Stimulated activated CD8-positive, alpha-beta memory T cell treated with anti-CD3 and anti-CD28 coated beads, Interleukin-4, amount 100 ng/mL, for 48 hours (primary cell): ENCODE results near the gene UBL4A.
A peak's percentile ranks its signal among the peaks of the same experiment; 100 is the strongest.

ENCODE experiments used
- DNase-seq: peaks from one replicate; pipeline ENCODE4 v3.0.0-alpha.2; 2020

UBL4A gene

GRCh38 chrX:154486396-154487207 lies at the start of gene UBL4A:
UBL4A (minus strand) TSS chrX:154486615; CDS start chrX:154486584, 31 bp downstream.
- DNase-seq = peak; percentile 65

- no peak for DNase-seq
Observed at GRCh38 chrX:154535892-154536291, 49.5 kb upstream of the UBL4A start.

- peak; percentile 89 for DNase-seq
Observed at GRCh38 chrX:154534526-154535322, 48.3 kb upstream of the UBL4A start.

- no peak for DNase-seq
Observed at GRCh38 chrX:154532690-154533089, 46.3 kb upstream of the UBL4A start.

- no peak for DNase-seq
Observed at GRCh38 chrX:154531626-154532025, 45.2 kb upstream of the UBL4A start.

GRCh38 chrX:154530286-154530685 lies 43.9 kb upstream of the UBL4A start:
- DNase-seq = no peak

GRCh38 chrX:154529206-154529612 lies 42.8 kb upstream of the UBL4A start:
- DNase-seq = no peak

- peak; percentile 72 for DNase-seq
Observed at GRCh38 chrX:154526901-154527675, 40.7 kb upstream of the UBL4A start.

GRCh38 chrX:154525606-154526490 lies 39.4 kb upstream of the UBL4A start:
- DNase-seq = no peak

- DNase-seq = no peak
Observed at GRCh38 chrX:154519389-154519788, 33.0 kb upstream of the UBL4A start.

GRCh38 chrX:154517101-154517781 lies 30.8 kb upstream of the UBL4A start:
- DNase-seq = no peak

GRCh38 chrX:154516656-154517100 lies 30.3 kb upstream of the UBL4A start:
- no peak for DNase-seq

GRCh38 chrX:154515966-154516655 lies 29.7 kb upstream of the UBL4A start, which contains the start of gene FAM3A:
FAM3A (minus strand) TSS chrX:154516232; CDS start chrX:154515772, 460 bp downstream.
- peak; percentile 94 for DNase-seq

- peak; percentile 33 for DNase-seq
Observed at GRCh38 chrX:154515090-154515965, 28.9 kb upstream of the UBL4A start.

GRCh38 chrX:154513716-154514115 lies 27.3 kb upstream of the UBL4A start:
- DNase-seq = no peak

GRCh38 chrX:154512879-154513553 lies 26.6 kb upstream of the UBL4A start:
- no peak for DNase-seq

GRCh38 chrX:154511761-154512160 lies 25.3 kb upstream of the UBL4A start:
- no peak for DNase-seq

- no peak for DNase-seq
Observed at GRCh38 chrX:154509455-154509854, 23.0 kb upstream of the UBL4A start.

- no peak for DNase-seq
Observed at GRCh38 chrX:154508384-154508745, 21.9 kb upstream of the UBL4A start.
